Measurements from ENCODE around the gene CBX3.

GRCh38 chr7:26182706-26183105, 18.8 kb upstream of the CBX3 start:
- TF ChIP-seq CTCF (IDR thresholded peaks at IDR 0.05; ENCODE audit: control extremely low read depth in 1 of 3, insufficient read depth in 1 of 3, low read depth in 1 of 3, low read length in 3 of 3) (no peak), BRCA1 (IDR thresholded peaks at IDR 0.05; ENCODE audit: low read depth, low read length) (no peak), RAD21 (IDR thresholded peaks at IDR 0.05 in 1 of 2, conservative IDR thresholded peaks at IDR 0.05 in 1 of 2; ENCODE audit: low read depth in 2 of 2, low read length in 2 of 2) (no peak), EZH2 (IDR thresholded peaks at IDR 0.05; ENCODE audit: low read depth, low read length, severe bottlenecking) (no peak), TEAD4 (IDR thresholded peaks at IDR 0.05; ENCODE audit: low read depth, low read length) (no peak), EGR1 (IDR thresholded peaks at IDR 0.05; ENCODE audit: borderline replicate concordance, low read depth, low read length) (no peak), GTF2F1 (IDR thresholded peaks at IDR 0.05; ENCODE audit: borderline replicate concordance, low read depth, low read length) (no peak), POLR2A (IDR thresholded peaks at IDR 0.05; ENCODE audit: control extremely low read depth in 1 of 2, low read depth in 2 of 2, low read length in 2 of 2) (no peak), SRF (IDR thresholded peaks at IDR 0.05; ENCODE audit: low read depth, low read length) (no peak), CEBPB (IDR thresholded peaks at IDR 0.05; ENCODE audit: low read depth, low read length) (no peak), MAX (IDR thresholded peaks at IDR 0.05) (no peak), CREB1 (IDR thresholded peaks at IDR 0.05) (no peak), SIX5 (IDR thresholded peaks at IDR 0.05; ENCODE audit: low read depth, low read length) (no peak)

Measured in H1 (cell line).